Heart left ventricle (tissue), 16 donors: Measurements from ENCODE around the gene PDE9A. TPM values are rescaled to one million over a fixed set of nuclear protein-coding genes. Genes with fewer than 3 reads are reported as not detected.
"Not testable (repeated sequence)": the region's sequence is repeated elsewhere in the genome, so short reads cannot be mapped to it uniquely, and the experiment has no call there.

Experiments
- ATAC-seq, 4 donors: fragments of 200-7000 bp; cut with Tn5 transposase; one replicate each; pipeline ENCODE4 v1.9.1; 2020 to 2022; ENCODE audit warnings: moderate library complexity in 4 of 4, mild to moderate bottlenecking in 3 of 4, moderate number of reproducible peaks in 1 of 4
- DNase-seq, 5 donors: peaks; one replicate each; pipeline ENCODE4 v3.0.0-alpha.2; 2020
- H3K27ac ChIP-seq, 12 donors: fragments of 200-600 bp; sonication (generic) in 4 of 12; one replicate each; pipeline versions ENCODE4 v1.5.0 to v1.8.0; 2016 to 2022; ENCODE audit warnings: mild to moderate bottlenecking in 2 of 12
- H3K27me3 ChIP-seq, 9 donors: fragments of 200-600 bp; sonication (generic) in 2 of 9; one replicate each; pipeline versions ENCODE4 v1.5.1 to v1.8.0; 2016 to 2022; ENCODE audit warnings: mild to moderate bottlenecking in 3 of 9
- H3K36me3 ChIP-seq, 9 donors: fragments of 200-600 bp; sonication (generic) in 2 of 9; one replicate each; pipeline versions ENCODE4 v1.5.0 to v1.8.0; 2018 to 2022; ENCODE audit warnings: mild to moderate bottlenecking in 2 of 9
- H3K4me1 ChIP-seq, 12 donors: fragments of 200-600 bp; sonication (generic) in 4 of 12; one replicate each; pipeline versions ENCODE4 v1.5.0 to v1.8.0; 2016 to 2022; ENCODE audit warnings: mild to moderate bottlenecking in 3 of 12
- H3K4me3 ChIP-seq, 12 donors: fragments of 200-600 bp; sonication (generic) in 4 of 12; one replicate each; pipeline versions ENCODE4 v1.5.0 to v1.8.0; 2017 to 2022; ENCODE audit warnings: mild to moderate bottlenecking in 9 of 12, moderate library complexity in 4 of 12
- H3K9me3 ChIP-seq, 12 donors: fragments of 200-600 bp; sonication (generic) in 4 of 12; one replicate each; pipeline versions ENCODE4 v1.5.0 to v1.8.0; 2016 to 2022; ENCODE audit warnings: mild to moderate bottlenecking in 1 of 12
- POLR2A ChIP-seq, 2 donors: fragments of 450-650 bp; IDR thresholded peaks; one replicate each; pipeline ENCODE4 v1.6.1; 2017; ENCODE audit warnings: antibody characterized with exemption in 2 of 2, mild to moderate bottlenecking in 2 of 2, moderate library complexity in 2 of 2
- WGBS, 4 donors: extraction: QIAGEN DNeasy Blood & Tissue Kit in 2 of 4; methylation state at CpG; one replicate each; pipeline versions ENCODE4 v1.1.5 to v1.1.7; 2013 to 2018; 5-methylcytosine and 5-hydroxymethylcytosine counted together
- intact Hi-C, 10 donors: fragments of 100-400 bp; cut with DNase I; formaldehyde crosslinking; loops; one replicate each; pipeline versions ENCODE4 v1.11.1 to v1.14.2; 2022
- polyA plus RNA-seq, 2 donors: library from polyadenylated mRNA; stranded (reverse); fragments of 200-250 nt; gene quantifications; one replicate each; pipeline ENCODE4 v1.2.3, GENCODE V29; 2013
- total RNA-seq, 9 donors: library from RNA; depleted of rRNA in 2 of 9; stranded (reverse); fragments of >200 nt in 2 of 9; fragmentation: NEBNext Ultra II Directional in 3 of 9; extraction: Animal tissue kit (Norgen Biotek cat#: 25700) in 3 of 9; gene quantifications; one replicate each; pipeline versions ENCODE4 v1.1.0 to v1.2.4, GENCODE V29; 2016 to 2023
- TF ChIP-seq, protein P1 (sequence below), 12 donors: fragments of 200-600 bp; sonication (generic) in 4 of 12; IDR thresholded peaks; one replicate each; pipeline versions ENCODE4 v1.5.0 to v1.8.0; 2018 to 2022; ENCODE audit warnings: antibody characterized with exemption in 12 of 12, mild to moderate bottlenecking in 5 of 12
- donor health status: ischemic (EF 13 %, LVEDD 7.1; RV severe dilation, severe dysfunction).
- donor health status: healthy with polysubstance abuse.
- donor health status: DM: no; HTN: yes; CAD: no.
- donor health status: DM: no; HTN: no; CAD: no.
- donor health status: ischemic (EF 25% LVEDD 6.9; RV normal size, moderate dysfunction).
- donor health status: ischemic (EF 25% LVEDD 5.7; RV mildly dilated, moderate dysfunction).
- donor health status: healthy.
- donor health status: DM: yes; HTN: yes; CAD: no.
- donor health status: ischemic (EF 35%, LVEDD 5.7; RV mildly dilated, moderate dysfunction).
- donor health status: nonischemic (EF 11% LVEDD 7.7; RV severe dilation, severe dysfunction).
- donor health status: DM: yes; HTN: yes; CAD: no.
- donor health status: PGD.
- donor health status: ischemic (EF 29% LVEDD 5.4; RV normal size, mild dysfunction).
- donor health status: nonischemic (EF 23%, LVEDD 6.1; RV moderate dilation, normal function).

The PDE9A gene
- total and polyA plus RNA-seq, 11 donors, result 1.5 to 4.0 (median 3.1) TPM

DNA sequence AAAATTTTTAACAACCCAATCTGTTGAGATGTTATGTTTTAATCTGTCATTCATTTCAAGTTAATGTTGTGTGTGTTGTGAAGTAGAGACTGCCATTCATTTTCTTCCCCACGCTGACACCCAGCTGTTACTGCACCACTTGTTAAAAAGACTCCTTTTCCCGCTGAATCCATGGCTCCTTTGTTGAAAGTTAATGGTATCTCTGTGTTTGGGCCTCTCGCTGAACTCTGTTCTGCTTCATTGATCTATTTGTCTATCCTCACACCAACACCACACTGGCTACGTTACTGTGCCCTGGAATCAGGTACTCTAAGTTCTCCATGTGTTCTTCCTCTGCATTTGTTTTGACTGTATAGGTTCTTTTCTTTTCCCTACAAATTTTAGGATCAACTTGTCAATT, 58.2 kb downstream of the PDE9A start:
- intact Hi-C loops, result loop anchor here in 2 of 10 donors (10.0 kb wide), 2 partner anchors 103 to 227 kb away; no protein-coding TSS in a partner anchor

GRCh38 chr21:42715427-42715826, 62.0 kb downstream of the PDE9A start:
- H3K4me1 ChIP-seq, H3K4me3 ChIP-seq, ATAC-seq, H3K36me3 ChIP-seq, DNase-seq, H3K9me3 ChIP-seq, H3K27ac ChIP-seq, H3K27me3 ChIP-seq: not testable (repeated sequence)
- intact Hi-C loops, result loop anchor here in 2 of 10 donors (10.0 kb wide), 2 partner anchors 99 to 231 kb away; no protein-coding TSS in a partner anchor
- WGBS, 4 donors, result 91 to 99% (median 96%) methylated on average over 7 of the region's 7 CpGs

More for the DNA sequence above, 58.2 kb downstream of the PDE9A start:
- H3K36me3 ChIP-seq, result no peaks in the 10 kb centered on the region
- peaks cover 0 to 8% (median 0%) of the 10 kb centered on the region in 9 donors for H3K27me3 ChIP-seq
- H3K4me1 ChIP-seq, result no peaks in the 10 kb centered on the region
- no peak overlapping the region for H3K4me3 ChIP-seq
- H3K27ac ChIP-seq, result no peak overlapping the region
- WGBS, 4 donors, result 87 to 97% (median 91%) methylated on average over 4 of the region's 4 CpGs
- TF ChIP-seq POLR2A (IDR thresholded peaks at IDR 0.05), result no peak
- TF ChIP-seq, protein P1, sequence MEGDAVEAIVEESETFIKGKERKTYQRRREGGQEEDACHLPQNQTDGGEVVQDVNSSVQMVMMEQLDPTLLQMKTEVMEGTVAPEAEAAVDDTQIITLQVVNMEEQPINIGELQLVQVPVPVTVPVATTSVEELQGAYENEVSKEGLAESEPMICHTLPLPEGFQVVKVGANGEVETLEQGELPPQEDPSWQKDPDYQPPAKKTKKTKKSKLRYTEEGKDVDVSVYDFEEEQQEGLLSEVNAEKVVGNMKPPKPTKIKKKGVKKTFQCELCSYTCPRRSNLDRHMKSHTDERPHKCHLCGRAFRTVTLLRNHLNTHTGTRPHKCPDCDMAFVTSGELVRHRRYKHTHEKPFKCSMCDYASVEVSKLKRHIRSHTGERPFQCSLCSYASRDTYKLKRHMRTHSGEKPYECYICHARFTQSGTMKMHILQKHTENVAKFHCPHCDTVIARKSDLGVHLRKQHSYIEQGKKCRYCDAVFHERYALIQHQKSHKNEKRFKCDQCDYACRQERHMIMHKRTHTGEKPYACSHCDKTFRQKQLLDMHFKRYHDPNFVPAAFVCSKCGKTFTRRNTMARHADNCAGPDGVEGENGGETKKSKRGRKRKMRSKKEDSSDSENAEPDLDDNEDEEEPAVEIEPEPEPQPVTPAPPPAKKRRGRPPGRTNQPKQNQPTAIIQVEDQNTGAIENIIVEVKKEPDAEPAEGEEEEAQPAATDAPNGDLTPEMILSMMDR (IDR thresholded peaks at IDR 0.05), result no peak
- ATAC-seq (no peak), DNase-seq (no peak)
- H3K9me3 ChIP-seq, result no peaks in the 10 kb centered on the region

GRCh38 chr21:42716074-42716473, 62.7 kb downstream of the PDE9A start:
- WGBS, 4 donors, result 82 to 90% (median 84%) methylated on average over 3 of the region's 3 CpGs
- Histone ChIP-seq H3K4me3 (no peak overlapping the region), H3K27ac (no peak overlapping the region), H3K36me3 (no peaks in the 10 kb centered on the region), H3K4me1 (peaks cover 0 to 6% (median 3%) of the 10 kb centered on the region in 12 donors), H3K9me3 (no peaks in the 10 kb centered on the region), H3K27me3 (no peaks in the 10 kb centered on the region)
- TF ChIP-seq, protein P1 (IDR thresholded peaks at IDR 0.05), result no peak
- TF ChIP-seq POLR2A (IDR thresholded peaks at IDR 0.05), result no peak
- intact Hi-C loops, result loop anchor here in 2 of 10 donors (10.0 kb wide), 2 partner anchors 99 to 231 kb away; no protein-coding TSS in a partner anchor
- ATAC-seq, result no peak
- no peak for DNase-seq

DNA sequence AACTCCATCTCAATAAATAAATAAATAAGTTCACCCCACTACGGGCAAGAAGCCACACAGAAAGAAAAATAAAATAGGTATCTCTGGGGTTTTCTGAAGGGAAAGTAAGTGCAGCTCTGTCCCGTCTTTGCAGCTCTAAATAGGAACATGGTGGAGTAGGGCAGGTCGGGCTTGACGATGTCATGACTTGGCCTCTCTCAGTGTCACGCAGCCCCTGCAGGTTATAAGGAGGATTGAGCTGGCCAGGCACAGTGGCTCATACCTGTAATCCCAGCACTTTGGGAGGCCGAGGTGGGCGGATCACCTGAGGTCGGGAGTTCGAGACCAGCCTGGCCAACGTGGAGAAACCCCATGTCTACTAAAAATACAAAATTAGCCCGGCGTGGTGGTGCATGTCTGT, 67.1 kb downstream of the PDE9A start:
- not testable (repeated sequence) for H3K27me3 ChIP-seq, H3K36me3 ChIP-seq, H3K4me3 ChIP-seq, DNase-seq, ATAC-seq, H3K27ac ChIP-seq, H3K9me3 ChIP-seq
- intact Hi-C loops, result loop anchor here in 1 of 10 donors (5.0 kb wide), 1 partner anchor 62 kb away; no protein-coding TSS in a partner anchor
- 89 to 94% (median 90%) methylated on average over 12 of the region's 12 CpGs for WGBS, 4 donors
- peaks cover 0 to 42% (median 35%) of the 10 kb centered on the region in 12 donors for H3K4me1 ChIP-seq

DNA sequence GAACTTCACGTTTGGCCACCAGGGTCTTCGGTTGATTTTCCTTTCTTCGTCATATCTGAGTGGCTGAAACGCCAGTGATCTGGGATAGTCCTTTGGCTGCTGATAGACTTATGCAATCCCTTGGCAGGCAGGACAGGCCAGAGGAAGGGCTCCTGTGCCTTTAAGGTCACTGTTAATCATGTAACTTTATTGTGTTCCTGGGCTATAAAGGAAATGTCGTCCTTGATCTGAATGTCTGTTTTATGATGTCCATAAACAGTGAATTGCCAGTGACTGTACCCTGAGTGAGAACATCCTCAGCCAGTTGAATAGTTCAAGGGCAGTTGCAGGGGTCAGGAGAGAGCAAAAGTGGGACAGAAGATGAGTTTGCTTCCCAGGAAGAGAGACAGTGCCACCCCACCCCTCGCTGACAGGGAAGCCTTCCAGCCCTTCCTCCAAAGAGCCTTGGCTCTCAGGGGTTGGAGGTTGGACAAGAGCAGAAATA, 68.0 kb downstream of the PDE9A start:
- intact Hi-C loops, result loop anchor here in 1 of 10 donors (5.0 kb wide), 1 partner anchor 61 kb away; no protein-coding TSS in a partner anchor
- H3K27ac ChIP-seq, result peak overlapping the region in 7 of 12 donors; percentile 5 to 57 (median 34)

More for the DNA sequence above, 68.0 kb downstream of the PDE9A start:
- DNase-seq (peak in 2 of 5 donors; percentile 32 to 39), ATAC-seq (peak; percentile 57 to 81 (median 78))
- Histone ChIP-seq H3K9me3 (peaks cover 0 to 5% (median 0%) of the 10 kb centered on the region in 12 donors), H3K27me3 (no peaks in the 10 kb centered on the region), H3K4me3 (peak overlapping the region in 3 of 12 donors; percentile 5 to 7 (median 6)), H3K36me3 (no peaks in the 10 kb centered on the region), H3K4me1 (peaks cover 0 to 42% (median 35%) of the 10 kb centered on the region in 12 donors)
- 13 to 30% (median 18%) methylated on average over 6 of the region's 6 CpGs for WGBS, 4 donors
- TF ChIP-seq, protein P1 (IDR thresholded peaks at IDR 0.05), result no peak
- TF ChIP-seq POLR2A (IDR thresholded peaks at IDR 0.05), result no peak
